A673 (cell line): ENCODE results near the gene SF3A2.

ENCODE experiments used
- CTCF ChIP-seq: fragments of 300-800, 200-600 bp; sonication (generic); conservative IDR thresholded peaks from 2 replicates; pipeline ENCODE4 v1.5.1; 2017; ENCODE audit warnings: low read depth, mild to moderate bottlenecking, antibody characterized with exemption, low read length, moderate library complexity, mixed read lengths
- EZH2 ChIP-seq: fragments of 200-600 bp; sonication (generic); IDR thresholded peaks from 2 replicates; pipeline ENCODE4 v1.6.1; 2017; ENCODE audit warnings: borderline replicate concordance, low read depth, mild to moderate bottlenecking, mixed read lengths, antibody characterized with exemption, low read length; ENCODE audit not compliant: poor library complexity, severe bottlenecking

- TF ChIP-seq CTCF (no peak), EZH2 (no peak)
Observed at GRCh38 chr19:2215281-2215751, 21.3 kb upstream of the SF3A2 start.
